Hepatocyte (in vitro differentiated cells): Measurements from ENCODE around the gene RNF2.

ENCODE experiments used
- CTCF ChIP-seq: fragments of 200-600 bp; sonication (generic); IDR thresholded peaks from 2 replicates; pipeline ENCODE4 v1.5.1; 2016; ENCODE audit warnings: antibody characterized with exemption, mild to moderate bottlenecking; ENCODE audit not compliant: poor library complexity
- EZH2 ChIP-seq: fragments of 200-600 bp; sonication (generic); IDR thresholded peaks from 2 replicates; pipeline ENCODE4 v1.6.1; 2016; ENCODE audit warnings: antibody characterized with exemption, mild to moderate bottlenecking, borderline replicate concordance
- EZH2phosphoT487 ChIP-seq: fragments of 200-600 bp; sonication (generic); IDR thresholded peaks from one replicate; pipeline ENCODE4 v1.6.1; 2018; ENCODE audit warnings: antibody characterized with exemption, mild to moderate bottlenecking, low read depth, moderate library complexity; ENCODE audit not compliant: unreplicated experiment, severe bottlenecking

- TF ChIP-seq CTCF = no peak
- TF ChIP-seq EZH2 = no peak
- TF ChIP-seq EZH2phosphoT487 = no peak
These were observed 28.0 kb upstream of the RNF2 start for GRCh38 chr1:185017338-185017737.
